HuH-7.5 (cell line): Measurements from ENCODE around the gene IBA57.
"Not testable (repeated sequence)": the region's sequence is repeated elsewhere in the genome, so short reads cannot be mapped to it uniquely, and the experiment has no call there.

Source experiments
- DNase-seq: peaks from one replicate; pipeline ENCODE4 v3.0.0; 2011; ENCODE audit warnings: low spot score

The IBA57 gene

DNA sequence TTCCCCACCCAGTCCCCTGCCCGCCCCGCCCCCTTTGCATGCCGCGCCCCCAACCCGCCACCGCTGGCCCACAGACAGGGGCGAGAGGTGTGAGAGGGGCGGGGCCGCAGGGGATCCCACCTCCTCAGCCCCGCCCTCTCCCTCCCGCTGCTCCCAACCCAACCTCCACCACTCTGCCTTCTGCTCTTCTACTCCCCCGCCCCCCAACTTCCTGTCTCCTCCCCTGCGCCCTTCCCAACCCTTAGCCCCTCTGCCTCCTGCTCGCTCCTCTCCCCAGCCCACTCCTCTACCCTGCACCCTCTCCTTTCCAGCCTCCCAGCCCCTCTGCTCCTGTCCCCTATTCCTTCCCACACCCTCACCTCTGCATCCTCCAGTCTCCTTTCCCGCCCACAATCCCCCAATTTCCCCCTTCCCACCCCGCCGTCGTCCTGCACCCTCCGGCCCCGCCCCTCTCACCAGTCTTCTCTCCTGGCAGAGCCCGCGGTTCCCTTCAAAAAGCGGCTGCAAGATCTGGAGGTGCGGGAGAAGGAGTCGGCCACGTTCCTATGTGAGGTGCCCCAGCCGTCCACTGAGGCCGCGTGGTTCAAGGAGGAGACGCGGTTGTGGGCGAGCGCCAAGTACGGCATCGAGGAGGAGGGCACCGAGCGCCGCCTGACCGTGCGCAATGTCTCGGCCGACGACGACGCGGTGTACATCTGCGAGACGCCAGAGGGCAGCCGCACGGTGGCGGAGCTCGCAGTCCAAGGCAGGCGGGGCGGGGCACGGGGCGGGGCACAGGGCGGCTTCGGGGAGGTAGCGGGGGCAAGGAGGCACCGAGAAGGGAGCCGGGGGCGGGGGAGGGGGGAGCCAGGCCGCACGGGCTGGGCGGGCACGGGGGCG, 47.6 kb downstream of the IBA57 start:
- peak; percentile 96 for DNase-seq

DNA sequence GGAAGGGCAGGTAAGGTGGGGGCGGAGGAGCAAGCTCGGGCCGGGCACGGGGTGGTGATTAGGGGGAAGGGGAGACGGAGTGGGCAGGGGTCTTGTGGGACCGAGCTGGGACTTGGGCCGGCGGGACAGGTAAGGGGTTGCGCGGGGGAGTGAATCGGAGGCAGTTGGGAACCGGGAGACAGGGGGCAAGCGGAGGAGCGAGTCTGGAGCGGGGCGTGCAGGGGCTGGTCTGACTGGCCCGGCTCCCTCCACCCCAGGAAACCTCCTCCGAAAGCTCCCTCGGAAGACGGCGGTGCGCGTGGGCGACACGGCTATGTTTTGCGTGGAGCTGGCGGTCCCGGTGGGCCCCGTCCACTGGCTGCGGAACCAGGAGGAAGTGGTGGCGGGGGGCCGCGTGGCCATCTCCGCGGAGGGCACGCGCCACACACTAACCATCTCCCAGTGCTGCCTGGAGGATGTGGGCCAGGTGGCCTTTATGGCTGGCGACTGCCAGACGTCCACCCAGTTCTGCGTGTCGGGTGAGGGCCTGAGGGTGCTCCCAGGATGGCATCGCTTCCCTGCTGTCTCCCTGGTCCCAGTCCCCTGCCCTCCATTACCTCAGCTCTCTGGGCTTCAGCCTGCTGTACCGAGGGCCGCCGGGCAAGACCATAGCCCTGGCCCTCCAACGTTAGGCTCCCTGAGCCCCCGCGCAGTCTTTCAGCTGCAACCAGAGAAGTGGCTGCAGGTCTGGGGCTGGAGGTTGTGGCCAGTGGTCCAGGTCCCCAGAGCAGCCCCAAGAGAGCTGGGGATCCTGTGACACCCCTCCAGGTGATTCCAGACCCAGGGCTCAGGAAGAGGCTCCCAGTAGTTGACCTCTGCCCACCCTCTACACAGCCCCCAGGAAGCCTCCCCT, 48.6 kb downstream of the IBA57 start:
- no peak for DNase-seq

DNA sequence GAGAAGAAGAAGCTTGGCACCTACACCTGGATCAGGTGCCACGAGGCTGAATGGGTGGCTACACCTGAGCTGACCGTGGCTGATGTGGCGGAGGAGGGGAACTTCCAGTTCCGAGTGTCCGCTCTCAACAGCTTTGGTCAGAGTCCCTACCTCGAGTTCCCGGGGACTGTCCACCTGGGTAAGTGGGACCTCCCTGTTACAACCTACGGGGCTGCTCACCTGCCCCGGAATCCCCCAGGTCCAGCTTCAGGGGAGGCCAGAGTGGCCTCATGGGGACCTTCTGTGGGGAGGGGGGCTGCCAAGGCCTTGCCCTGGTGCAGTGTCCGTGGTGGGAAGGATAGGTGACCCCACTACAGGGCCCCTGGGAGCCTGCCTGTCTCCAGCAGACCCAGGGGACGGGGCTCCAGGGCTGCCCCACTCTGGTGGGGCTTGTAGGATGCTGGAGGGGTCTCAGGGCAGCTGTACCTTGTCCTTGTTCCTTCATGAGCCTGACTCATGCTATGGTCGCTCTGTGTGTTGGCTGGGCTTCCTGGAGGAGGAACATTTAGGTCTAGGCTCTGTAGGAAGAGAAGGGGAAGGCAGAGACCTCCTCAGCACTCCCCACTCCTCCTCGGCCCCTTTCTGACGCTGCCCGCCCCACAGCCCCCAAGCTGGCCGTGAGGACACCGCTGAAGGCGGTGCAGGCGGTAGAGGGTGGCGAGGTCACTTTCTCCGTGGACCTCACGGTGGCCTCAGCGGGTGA, 49.5 kb downstream of the IBA57 start:
- no peak for DNase-seq

DNA sequence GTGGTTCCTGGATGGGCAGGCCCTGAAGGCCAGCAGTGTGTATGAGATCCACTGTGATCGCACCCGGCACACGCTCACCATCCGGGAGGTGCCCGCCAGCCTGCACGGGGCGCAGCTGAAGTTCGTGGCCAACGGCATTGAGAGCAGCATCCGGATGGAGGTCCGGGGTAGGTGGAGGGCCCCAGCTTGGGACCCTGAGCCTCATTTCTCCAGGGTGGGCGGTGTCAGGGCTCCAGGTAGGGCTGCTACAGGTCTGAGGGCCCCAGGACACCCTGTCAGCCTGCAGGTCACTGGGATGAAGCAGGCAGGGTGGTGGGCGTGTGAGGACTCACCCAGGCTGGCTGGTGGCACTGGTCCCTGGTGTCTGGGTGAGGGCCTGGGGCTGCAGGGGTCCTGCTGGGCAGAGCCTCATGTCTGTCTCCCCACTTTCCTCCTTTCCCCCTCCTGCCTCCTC, 50.1 kb downstream of the IBA57 start:
- DNase-seq, result no peak

DNA sequence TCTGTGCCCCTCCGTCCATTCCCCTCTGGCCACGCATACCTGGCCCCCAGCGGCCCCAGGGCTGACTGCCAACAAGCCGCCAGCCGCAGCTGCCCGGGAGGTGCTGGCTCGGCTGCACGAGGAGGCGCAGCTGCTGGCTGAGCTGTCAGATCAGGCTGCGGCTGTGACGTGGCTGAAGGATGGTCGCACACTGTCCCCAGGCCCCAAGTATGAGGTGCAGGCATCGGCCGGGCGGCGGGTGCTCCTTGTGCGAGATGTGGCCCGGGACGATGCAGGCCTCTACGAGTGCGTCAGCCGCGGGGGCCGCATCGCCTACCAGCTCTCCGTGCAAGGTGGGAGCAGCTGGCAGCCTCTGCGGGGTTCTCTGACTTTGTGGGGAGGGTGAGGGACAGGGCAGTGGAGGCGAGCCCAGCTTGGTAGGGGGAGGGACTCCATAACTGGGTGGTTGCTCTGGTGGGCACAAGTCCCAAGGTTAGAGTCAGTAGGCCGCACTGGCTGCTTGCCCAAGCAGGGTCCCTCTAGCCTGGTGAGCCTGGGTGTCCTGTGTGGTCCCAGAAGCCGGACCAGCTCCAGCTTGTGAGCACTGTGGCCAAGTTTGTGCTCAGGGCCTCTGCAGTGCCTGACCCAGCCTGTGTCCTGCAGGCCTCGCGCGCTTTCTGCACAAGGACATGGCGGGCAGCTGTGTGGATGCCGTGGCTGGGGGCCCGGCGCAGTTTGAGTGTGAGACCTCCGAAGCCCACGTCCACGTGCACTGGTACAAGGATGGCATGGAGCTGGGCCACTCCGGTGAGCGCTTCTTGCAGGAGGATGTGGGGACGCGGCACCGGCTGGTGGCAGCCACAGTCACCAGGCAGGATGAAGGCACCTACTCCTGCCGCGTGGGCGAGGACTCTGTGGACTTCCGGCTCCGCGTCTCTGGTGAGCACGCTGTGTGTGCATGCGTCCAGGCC, 51.0 kb downstream of the IBA57 start:
- DNase-seq, result no peak

DNA sequence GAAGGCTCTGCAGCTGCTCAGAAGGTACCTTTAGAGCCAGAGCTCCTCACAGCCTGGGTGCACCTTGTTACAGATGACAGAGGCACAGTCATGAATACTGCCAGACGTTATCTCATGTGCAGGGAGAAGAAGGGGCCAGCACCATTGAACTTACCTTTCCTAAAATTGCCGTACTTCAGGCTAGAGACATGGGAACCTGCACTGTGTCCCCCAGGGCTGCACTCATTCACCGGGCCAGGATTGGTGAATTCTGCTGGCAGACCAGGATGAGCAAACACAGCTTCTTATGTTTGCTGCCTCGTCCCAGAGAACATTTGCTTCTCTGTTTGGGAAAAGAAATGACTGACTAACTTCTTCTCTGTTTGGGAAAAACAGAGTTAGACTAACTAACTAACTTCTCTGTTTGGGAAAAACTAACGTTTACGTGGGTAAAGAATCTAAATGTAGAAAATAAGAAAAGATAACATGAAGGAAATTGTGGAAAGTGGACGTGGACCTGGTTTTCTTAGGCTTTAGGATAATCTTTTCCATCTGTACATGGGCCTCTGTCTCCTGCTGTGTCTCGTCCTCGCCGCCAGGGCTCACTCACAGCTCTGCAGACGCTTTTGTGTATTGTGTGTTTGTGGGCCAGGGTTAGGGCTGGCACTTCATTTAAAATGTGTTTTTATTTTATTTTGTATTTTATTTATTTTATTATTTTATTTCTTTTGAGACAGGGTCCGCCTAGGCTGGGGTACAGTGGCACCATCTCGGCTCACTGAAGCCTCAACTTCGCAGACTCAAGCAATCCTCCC, 52.1 kb downstream of the IBA57 start:
- no peak for DNase-seq

DNA sequence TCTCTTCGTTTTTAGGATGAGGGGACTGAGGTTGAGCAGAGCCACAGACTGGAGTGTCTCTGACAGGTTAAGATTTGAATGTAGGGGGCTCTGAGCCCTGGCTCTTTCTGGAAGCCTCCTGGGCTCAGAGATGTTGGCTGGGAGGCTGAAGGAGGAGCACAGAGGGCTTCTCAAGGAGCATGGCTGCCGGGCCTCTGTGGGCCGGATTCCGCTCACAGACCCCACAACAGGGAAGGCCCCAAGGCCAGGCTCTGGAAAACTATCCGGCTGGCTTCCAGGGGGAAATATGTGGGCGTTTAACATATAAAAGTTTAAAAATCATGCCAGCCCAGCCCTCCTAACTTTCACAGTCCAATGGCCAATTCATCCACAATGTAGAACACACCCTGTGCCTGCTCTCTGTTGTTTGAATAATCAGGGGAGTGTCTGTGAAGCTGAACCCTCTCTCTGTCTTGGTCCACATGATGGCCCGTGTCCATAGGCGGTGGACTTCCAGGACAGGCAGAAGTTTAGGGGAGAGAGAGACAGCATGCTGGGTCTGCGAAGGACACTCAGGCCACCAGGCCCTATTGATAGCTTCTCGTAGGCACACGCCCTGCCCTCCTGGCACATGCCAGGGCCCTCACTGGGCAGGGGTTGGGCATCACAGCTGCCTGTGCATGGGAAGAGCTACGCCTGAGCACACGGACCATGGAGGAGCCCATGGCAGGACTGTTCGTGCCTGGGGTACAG, 53.1 kb downstream of the IBA57 start:
- no peak for DNase-seq

DNA sequence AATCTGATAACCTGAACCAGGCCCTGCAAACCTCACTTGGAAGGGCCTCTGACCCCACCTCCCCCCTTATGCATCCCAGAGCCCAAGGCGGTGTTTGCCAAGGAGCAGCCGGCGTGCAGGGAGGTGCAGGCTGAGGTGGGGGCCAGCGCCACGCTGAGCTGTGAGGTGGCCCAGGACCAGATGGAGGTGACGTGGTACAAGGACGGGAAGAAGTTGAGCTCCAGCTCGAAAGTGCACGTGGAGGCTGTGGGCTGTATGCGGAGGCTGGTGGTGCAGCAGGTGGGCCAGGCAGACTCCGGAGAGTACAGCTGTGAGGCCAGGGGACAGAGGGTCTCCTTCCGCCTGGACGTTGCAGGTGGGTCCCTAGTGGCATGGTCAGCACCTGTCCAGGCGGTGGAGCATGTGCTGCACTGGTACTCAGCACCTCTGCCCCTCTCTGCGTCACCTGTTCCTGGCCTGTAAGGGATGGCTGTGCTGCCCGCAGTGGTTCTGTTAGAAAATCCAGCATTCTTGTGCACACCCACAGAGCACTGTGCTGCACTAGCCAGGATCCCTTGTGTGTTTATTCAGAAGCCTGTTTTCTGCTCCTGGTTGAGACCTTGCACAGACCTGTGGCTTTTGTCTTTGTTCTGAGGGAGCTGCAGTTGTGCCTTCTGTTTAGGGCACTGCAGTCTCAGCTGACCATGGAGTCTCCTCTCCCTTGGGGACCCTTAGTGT, 53.8 kb downstream of the IBA57 start:
- no peak for DNase-seq

DNA sequence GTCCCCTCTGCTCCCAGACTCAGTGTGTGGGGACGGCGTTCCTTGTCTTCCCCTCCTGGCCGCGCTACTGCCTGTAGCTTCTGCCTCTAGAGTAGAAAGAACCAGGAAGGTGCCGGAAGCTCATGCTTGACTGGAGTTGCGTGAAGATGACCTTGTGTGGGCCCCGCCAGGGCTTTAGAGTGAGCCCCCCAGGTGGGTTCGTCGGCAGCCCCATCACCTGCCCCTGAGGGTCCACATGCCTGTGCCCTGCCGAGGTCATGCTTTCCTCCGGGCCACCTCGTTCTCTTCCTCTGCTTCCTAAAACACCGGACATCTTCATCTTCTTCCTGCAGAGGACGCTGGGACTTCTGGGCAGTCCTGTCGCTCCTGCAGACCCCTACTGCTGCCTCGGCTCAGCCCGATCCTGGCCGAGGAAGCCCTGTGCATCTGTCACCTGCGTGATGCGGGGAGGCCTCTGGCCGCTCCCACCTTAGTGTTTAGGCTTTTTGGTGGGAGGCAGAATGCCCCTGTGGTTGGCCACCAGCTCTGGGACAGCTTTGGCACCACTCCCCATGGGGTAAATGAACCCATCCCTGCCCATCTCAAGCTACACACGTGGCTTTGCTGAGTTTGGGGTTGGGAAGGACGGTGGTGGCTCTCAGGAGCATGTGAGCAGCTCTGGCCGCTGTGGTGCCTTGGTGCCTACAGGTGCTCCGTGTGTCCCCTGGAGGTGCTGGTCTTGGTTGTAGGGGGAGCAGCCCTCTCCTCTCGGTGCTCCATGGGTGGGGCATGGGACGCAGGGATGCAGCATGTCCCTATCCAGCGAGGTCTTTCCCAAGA, 54.6 kb downstream of the IBA57 start:
- no peak for DNase-seq

DNA sequence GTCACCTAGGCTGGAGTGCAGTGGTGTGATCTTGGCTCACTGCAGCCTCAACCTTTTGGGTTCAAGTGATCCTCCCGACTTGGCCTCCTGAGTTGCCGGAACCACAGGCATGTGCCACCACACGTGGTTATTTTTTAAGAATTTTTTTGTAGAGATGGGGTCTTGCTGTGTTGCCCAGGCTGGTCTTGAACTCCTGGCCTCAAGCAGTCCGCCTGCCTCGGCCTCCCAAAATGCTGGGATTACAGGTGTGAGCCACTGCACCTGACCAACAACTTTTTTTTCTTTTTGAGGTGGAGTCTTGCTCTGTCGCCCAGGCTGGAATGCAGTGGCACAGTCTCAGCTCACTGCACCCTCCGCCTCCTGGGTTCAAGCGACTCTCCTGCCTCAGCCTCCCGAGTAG, 55.5 kb downstream of the IBA57 start:
- DNase-seq, result not testable (repeated sequence)

DNA sequence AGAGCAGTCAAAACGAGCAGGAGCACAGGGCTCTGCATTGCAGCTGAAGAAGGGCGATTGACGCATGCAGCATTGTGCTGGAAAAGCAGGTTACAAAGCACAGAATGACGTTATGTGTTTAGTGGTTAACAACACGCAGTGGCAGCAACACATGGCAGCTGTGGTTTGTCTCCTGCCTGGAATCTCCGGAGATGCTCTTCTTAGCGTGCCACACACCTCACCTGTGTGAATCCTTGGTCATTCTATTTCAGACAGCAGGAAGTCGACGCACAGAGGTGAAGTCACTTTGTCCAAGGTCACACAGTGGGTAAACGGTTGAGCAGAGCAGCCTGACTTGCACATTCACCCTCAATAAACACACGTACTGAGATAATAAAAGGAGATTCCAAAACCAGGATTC, 56.9 kb downstream of the IBA57 start:
- no peak for DNase-seq

DNA sequence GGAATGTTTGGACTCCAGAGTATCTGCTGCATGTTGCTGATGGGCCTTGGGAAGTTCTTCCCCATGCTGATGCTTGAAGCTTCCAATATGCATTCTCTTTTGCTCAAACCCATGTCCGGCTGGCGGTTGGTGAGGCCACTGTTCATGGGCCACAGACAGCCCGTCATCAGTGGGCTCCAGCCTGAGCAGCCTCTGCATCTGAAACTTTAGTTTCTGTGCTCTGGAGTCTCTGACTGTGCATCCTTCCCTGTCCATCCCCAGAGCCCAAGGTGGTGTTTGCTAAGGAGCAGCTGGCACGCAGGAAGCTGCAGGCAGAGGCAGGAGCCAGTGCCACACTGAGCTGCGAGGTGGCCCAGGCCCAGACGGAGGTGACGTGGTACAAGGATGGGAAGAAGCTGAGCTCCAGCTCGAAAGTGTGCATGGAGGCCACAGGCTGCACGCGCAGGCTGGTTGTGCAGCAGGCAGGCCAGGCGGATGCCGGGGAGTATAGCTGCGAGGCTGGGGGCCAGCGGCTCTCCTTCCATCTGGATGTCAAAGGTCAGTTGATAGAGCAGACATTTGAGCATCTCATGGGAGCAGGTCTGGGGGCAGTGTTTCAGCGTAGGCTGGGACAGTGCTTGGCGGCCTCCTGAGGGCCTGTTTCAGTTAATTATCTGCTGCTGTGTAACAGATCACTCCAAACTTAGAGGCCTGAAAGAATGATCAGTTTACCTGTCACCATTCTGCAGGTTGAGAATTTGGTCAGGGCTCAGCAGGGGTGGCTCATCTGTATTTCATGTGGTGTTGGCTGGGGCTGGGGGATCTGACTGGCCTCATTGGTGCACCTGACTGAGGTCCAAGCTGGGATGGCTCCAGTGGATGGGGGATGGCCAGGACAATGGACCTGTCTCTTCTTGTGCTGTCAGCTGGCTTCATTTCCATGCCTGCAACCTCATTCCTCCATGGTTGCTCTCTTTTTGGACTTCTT, 58.9 kb downstream of the IBA57 start:
- DNase-seq, result no peak

DNA sequence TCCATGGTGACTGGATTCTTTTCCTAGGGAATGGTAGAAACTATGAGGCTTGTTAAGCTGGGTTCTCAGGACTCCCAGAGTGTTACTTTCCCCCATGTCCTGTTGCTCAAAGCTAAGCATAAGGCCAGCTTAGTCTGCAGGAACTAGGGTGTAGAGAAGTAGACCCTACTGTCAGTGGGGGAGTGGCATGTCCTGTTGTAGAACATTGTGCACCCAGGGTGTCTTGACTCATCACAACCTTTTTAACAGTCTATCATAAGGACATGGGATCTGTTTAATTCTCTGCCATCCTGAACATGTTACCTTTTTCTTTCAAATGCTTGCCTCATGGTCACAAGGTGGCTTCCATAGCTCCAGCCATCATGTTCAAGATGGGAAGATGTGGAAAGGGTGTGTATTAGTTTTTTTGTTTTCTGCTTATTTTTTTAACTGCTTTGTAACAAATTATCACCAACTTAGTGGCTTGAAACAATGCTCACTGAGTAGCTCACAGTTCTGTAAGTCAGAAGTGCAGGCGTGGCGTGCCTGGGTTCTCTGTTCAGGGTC, 59.6 kb downstream of the IBA57 start:
- DNase-seq, result no peak

DNA sequence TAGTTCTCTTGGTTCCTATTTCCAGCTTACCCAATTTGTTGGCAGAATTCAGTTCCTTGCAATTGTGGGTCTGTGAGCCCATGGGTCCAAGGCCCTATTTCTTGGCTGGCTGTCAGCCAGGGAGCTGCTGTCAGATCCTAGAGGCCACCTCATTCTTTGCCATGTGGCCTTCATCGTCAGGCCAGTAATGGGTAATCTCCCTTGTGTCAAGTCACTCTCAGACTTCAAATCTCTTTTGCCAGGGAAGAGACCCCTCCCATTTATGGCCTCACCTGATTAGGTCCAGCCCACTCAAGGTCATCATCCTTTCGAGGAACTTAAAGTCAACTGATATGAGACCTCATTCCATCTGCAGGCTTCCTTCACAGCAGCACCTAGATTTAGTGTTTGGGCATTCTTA, 60.1 kb downstream of the IBA57 start:
- no peak for DNase-seq

DNA sequence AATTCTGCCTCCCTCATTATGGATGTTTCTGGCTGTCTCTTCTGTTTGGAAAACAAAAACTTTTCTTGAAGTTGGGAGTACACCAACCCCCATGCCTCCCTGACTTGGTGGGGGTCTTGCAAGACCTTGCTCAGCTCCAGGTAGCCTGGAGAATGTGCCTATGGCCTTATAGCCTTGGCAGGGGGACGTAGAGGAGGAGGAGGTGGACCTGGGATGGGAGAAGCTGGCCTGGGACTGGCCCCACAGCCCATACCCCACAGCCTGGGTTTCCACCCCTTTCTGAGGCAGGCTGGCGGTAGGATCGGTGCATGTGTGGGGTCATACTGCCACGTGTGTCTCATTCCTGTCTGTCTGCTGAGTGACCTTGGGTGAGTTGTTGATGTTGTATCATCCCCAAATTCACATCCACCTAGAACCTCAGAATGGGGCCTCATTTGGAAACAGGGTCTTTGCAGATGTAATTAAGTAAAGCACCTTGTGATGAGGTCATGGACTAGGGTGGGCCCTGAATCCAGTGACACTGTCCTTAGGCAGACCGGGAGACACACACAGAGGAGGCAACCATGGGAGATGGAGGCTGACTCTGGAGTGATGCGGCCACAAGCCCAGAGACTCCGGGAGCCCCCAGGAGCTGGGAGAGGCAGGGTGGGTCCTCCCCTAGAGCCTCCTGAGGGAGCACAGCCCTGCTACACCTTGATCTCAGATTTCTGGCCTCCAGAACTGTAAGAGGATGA, 60.7 kb downstream of the IBA57 start:
- DNase-seq, result no peak
